PC-3 (cell line): Measurements from ENCODE around the gene GGNBP2. TPM values are rescaled to one million over a fixed set of nuclear protein-coding genes. Genes with fewer than 3 reads are reported as not detected.
A peak's percentile ranks its signal among the peaks of the same experiment; 100 is the strongest.

Experiments
- ATAC-seq: fragments of 200-7000 bp; cut with Tn5 transposase; 2 replicates; pipeline ENCODE4 v1.9.1; 2020; ENCODE audit warnings: mild to moderate bottlenecking, moderate library complexity
- BruUV-seq: library from RNA; stranded (reverse); fragments of 400-500 nt; replicated peaks from 2 replicates; lab custom pipeline; 2021; lab: Mats Ljungman, UMichigan
- CTCF ChIA-PET: fragments of 300-600 bp; sonication (Branson Sonifier 250); formaldehyde crosslinking; loops from one replicate; lab custom pipeline; 2022; ENCODE audit warnings: antibody characterized with exemption; lab: Charles Lee
- POLR2A ChIA-PET: fragments of 300-600 bp; sonication (Branson Sonifier 250); formaldehyde crosslinking; loops from one replicate; lab custom pipeline; 2022; ENCODE audit warnings: antibody characterized with exemption; ENCODE audit not compliant: unreplicated experiment; lab: Charles Lee
- DNase-seq: peaks from one replicate; pipeline ENCODE4 v3.0.0-alpha.2; 2015
- H2AFZ ChIP-seq: fragments of 300-600 bp; sonication (generic); 2 replicates; pipeline ENCODE4 v1.6.0; 2016; ENCODE audit warnings: antibody characterized with exemption, low read length
- H3F3A ChIP-seq: fragments of 300-600 bp; sonication (generic); one replicate; pipeline ENCODE4 v1.6.0; 2017; ENCODE audit warnings: antibody characterized with exemption, low read length, control low read depth, mild to moderate bottlenecking; ENCODE audit not compliant: unreplicated experiment
- H3K27ac ChIP-seq: fragments of 300-600 bp; sonication (generic); 2 replicates; pipeline ENCODE4 v1.5.1; 2016; ENCODE audit warnings: mild to moderate bottlenecking, low read length
- H3K27me3 ChIP-seq: fragments of 300-600 bp; sonication (generic); 2 replicates; pipeline ENCODE4 v1.6.1; 2016; ENCODE audit warnings: low read length, mixed read lengths
- H3K36me3 ChIP-seq: fragments of 300-600 bp; sonication (generic); 2 replicates; pipeline ENCODE4 v1.6.1; 2016; ENCODE audit warnings: low read depth, mixed run types, low read length, mixed read lengths
- H3K4me1 ChIP-seq: fragments of 300-600 bp; sonication (generic); 2 replicates; pipeline ENCODE4 v1.5.1; 2016; ENCODE audit warnings: low read length; ENCODE audit not compliant: insufficient read depth
- H3K4me2 ChIP-seq: fragments of 300-600 bp; sonication (generic); 2 replicates; pipeline ENCODE4 v1.6.0; 2016; ENCODE audit warnings: low read length
- H3K4me3 ChIP-seq: fragments of 300-600 bp; sonication (generic); 2 replicates; pipeline ENCODE4 v1.5.1; 2016; ENCODE audit warnings: mild to moderate bottlenecking, low read length, mixed read lengths
- H3K79me2 ChIP-seq: fragments of 300-600 bp; sonication (generic); 2 replicates; pipeline ENCODE4 v1.6.1; 2017; ENCODE audit warnings: low read length, mixed read lengths
- H3K9ac ChIP-seq: fragments of 300-600 bp; sonication (generic); 2 replicates; pipeline ENCODE4 v1.6.0; 2016; ENCODE audit warnings: mild to moderate bottlenecking, low read length
- H3K9me2 ChIP-seq: fragments of 300-600 bp; sonication (generic); replicated peaks from 2 replicates; pipeline ENCODE4 v1.6.1; 2016; ENCODE audit warnings: mixed run types, low read length, mixed read lengths
- H3K9me3 ChIP-seq: fragments of 300-600 bp; sonication (generic); 2 replicates; pipeline ENCODE4 v1.6.1; 2016; ENCODE audit warnings: low read length, mixed read lengths
- H4K20me1 ChIP-seq: fragments of 300-600 bp; sonication (generic); 2 replicates; pipeline ENCODE4 v1.6.1; 2016; ENCODE audit warnings: low read length, mixed read lengths
- CTCF ChIP-seq: fragments of 300-600 bp; sonication (generic); conservative IDR thresholded peaks from 2 replicates; pipeline ENCODE4 v1.5.1; 2017; ENCODE audit warnings: antibody characterized with exemption, low read depth, mild to moderate bottlenecking, low read length
- EZH2 ChIP-seq: fragments of 300-600 bp; sonication (generic); IDR thresholded peaks from one replicate; pipeline ENCODE4 v1.6.1; 2017; ENCODE audit warnings: antibody characterized with exemption, mild to moderate bottlenecking, low read length; ENCODE audit not compliant: unreplicated experiment
- EZH2phosphoT487 ChIP-seq: fragments of 300-600 bp; sonication (generic); IDR thresholded peaks from 2 replicates; pipeline ENCODE4 v1.6.1; 2018; ENCODE audit warnings: mild to moderate bottlenecking, antibody characterized with exemption, low read length, borderline replicate concordance
- intact Hi-C: fragments of 100-400 bp; cut with micrococcal nuclease; formaldehyde crosslinking; loops from 2 replicates; pipeline ENCODE4 v1.9.0; 2023
- total RNA-seq: library from RNA; depleted of rRNA; stranded (reverse); fragments of >200 nt; gene quantifications from 2 replicates; pipeline ENCODE4 v1.2.3, GENCODE V29; 2014

Gene GGNBP2
- total RNA-seq, 1 experiment from 2014 or later, result 33.0 TPM

GRCh38 chr17:36592716-36593321 lies 48.1 kb downstream of the GGNBP2 start:
- POLR2A ChIA-PET, result interaction anchor here (0.6 kb wide), 1 partner anchor 19 kb away, joined by 3 read pairs; no protein-coding TSS in a partner anchor
- TSS peak; percentile 27 for BruUV-seq

GRCh38 chr17:36593656-36594316 lies 49.1 kb downstream of the GGNBP2 start:
- BruUV-seq, result no TSS peak
- Histone ChIP-seq H3K27me3 (no peaks in the 10 kb centered on the region), H3K4me3 (no peak overlapping the region), H3K9me3 (no peaks in the 10 kb centered on the region), H3K4me1 (peaks cover 10% of the 10 kb centered on the region; the same call in 1 of the 2 replicates), H3K9me2 (no peaks in the 10 kb centered on the region), H2AFZ (no peak overlapping the region), H4K20me1 (no peaks in the 10 kb centered on the region), H3K36me3 (no peaks in the 10 kb centered on the region), H3K4me2 (no peak overlapping the region), H3K27ac (no peak overlapping the region), H3F3A (no peaks in the 10 kb centered on the region), H3K9ac (no peak overlapping the region), H3K79me2 (peaks cover 20% of the 10 kb centered on the region)
- ChIA-PET CTCF (interaction anchor here (1.6 kb wide), 1 partner anchor 9 kb away, joined by 17 read pairs; no protein-coding TSS in a partner anchor), POLR2A (no interaction called here)
- no peak for ATAC-seq
- intact Hi-C loops, result no loop called here
- DNase-seq, result peak; percentile 6
- TF ChIP-seq EZH2phosphoT487 (no peak), EZH2 (no peak), CTCF (no peak)

More at GRCh38 chr17:36592716-36593321, 48.1 kb downstream of the GGNBP2 start:
- peak; percentile 19; the same call in 1 of the 2 replicates for ATAC-seq
- Histone ChIP-seq H3F3A (no peaks in the 10 kb centered on the region), H3K4me3 (peak overlapping the region; percentile 80), H3K9ac (peak overlapping the region; percentile 78), H4K20me1 (no peaks in the 10 kb centered on the region), H3K4me1 (peaks cover 10% of the 10 kb centered on the region; the same call in 1 of the 2 replicates), H3K27ac (no peak overlapping the region), H3K4me2 (peak overlapping the region; percentile 82), H3K36me3 (no peaks in the 10 kb centered on the region), H3K27me3 (no peaks in the 10 kb centered on the region), H2AFZ (peak overlapping the region; percentile 73), H3K79me2 (peaks cover 20% of the 10 kb centered on the region), H3K9me3 (no peaks in the 10 kb centered on the region), H3K9me2 (no peaks in the 10 kb centered on the region)
- no peak for DNase-seq
- intact Hi-C loops, result no loop called here
- CTCF ChIA-PET, result interaction anchor here (1.6 kb wide), 1 partner anchor 10 kb away, joined by 17 read pairs; no protein-coding TSS in a partner anchor
- TF ChIP-seq EZH2phosphoT487, result no peak

GRCh38 chr17:36594626-36595401 lies 50.1 kb downstream of the GGNBP2 start:
- ATAC-seq (no peak), DNase-seq (no peak)
- Histone ChIP-seq H3F3A (no peaks in the 10 kb centered on the region), H3K27ac (no peak overlapping the region), H3K9me2 (no peaks in the 10 kb centered on the region), H3K4me2 (no peak overlapping the region), H2AFZ (no peak overlapping the region), H3K4me1 (peaks cover 10% of the 10 kb centered on the region; the same call in 1 of the 2 replicates), H3K9ac (no peak overlapping the region), H3K79me2 (peaks cover 20% of the 10 kb centered on the region), H3K9me3 (no peaks in the 10 kb centered on the region), H3K4me3 (no peak overlapping the region), H4K20me1 (no peaks in the 10 kb centered on the region), H3K36me3 (no peaks in the 10 kb centered on the region), H3K27me3 (no peaks in the 10 kb centered on the region)
- CTCF ChIA-PET, result no interaction called here
- TF ChIP-seq CTCF, result no peak
- no peak for TF ChIP-seq EZH2phosphoT487
- no peak for TF ChIP-seq EZH2
- POLR2A ChIA-PET, result no interaction called here
- no TSS peak for BruUV-seq
- intact Hi-C loops, result no loop called here
